HepG2 (cell line): ENCODE results near the gene TBL2.

Experiments used
- ELF1 ChIP-seq: sonication (generic); formaldehyde crosslinking; IDR thresholded peaks from 2 replicates; pipeline ENCODE4 v1.4.0; 2020; ENCODE audit warnings: missing genetic modification reagents
- FOXM1 ChIP-seq: sonication (generic); formaldehyde crosslinking; IDR thresholded peaks from 2 replicates; pipeline ENCODE4 v1.5.0; 2020; ENCODE audit warnings: missing genetic modification reagents
- KLF16 ChIP-seq, 2 experiments: sonication (generic) in 1 of 2; formaldehyde crosslinking in 1 of 2; IDR thresholded peaks; 2 replicates each; pipeline versions ENCODE4 v1.6.1 to v1.8.0; 2016 to 2023; ENCODE audit warnings: missing genetic modification reagents in 2 of 2, missing compliant biosample characterization in 1 of 2

DNA sequence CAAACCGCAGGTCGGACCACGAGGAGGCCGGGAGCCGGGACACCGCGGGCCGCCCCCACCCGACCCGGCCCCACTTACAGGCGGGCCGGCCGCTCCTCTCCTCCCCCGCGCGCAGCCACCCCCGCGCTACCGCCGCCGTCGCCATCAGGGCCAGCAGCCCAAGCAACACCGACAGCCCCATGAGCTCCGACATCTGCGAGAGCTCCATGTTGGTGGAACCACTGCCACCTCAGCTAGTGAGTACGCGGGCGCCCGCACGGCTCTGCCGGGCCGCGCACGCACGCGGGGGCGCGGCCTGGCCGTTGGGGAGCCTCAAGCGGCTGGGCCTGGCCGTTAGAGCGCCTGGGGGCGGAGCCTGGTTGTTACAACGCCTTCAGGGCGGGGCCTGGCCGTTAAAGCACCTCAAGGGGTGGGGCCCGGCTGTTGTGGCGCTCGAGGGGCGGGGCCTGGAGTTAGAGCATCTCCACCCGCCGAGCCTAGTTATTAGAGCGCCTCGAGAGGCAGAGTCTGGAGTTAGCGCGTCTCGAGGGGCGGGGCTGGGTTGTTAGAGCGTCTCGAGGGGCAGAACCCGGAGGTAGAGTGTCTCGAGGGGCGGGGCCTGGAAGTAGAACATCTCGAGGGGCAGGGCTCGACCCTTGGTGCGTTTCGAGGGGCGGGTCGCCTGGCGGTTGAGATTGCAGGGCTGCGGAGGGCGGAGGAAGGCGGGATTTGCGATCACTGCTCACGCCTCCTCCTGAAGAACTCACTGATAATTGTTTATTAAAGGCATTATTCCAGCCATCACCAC lies at the start of gene TBL2:
- TF ChIP-seq ELF1 (no peak), KLF16 (CRISPR knock-in tag; IDR thresholded peaks at IDR 0.05) (no peak), FOXM1 (CRISPR knock-in tag) (no peak)
